Upper lobe of left lung (tissue), 4 donors: ENCODE data around the gene HAVCR1.

Experiments
- CTCF ChIP-seq, 6 experiments: fragments of 450-650 bp in 4 of 6; fragments of 200-600 bp in 2 of 6; sonication (generic) in 2 of 6; IDR thresholded peaks; one replicate each; pipeline ENCODE4 v1.5.1; 2016 to 2019; ENCODE audit warnings: antibody characterized with exemption in 6 of 6
- EP300 ChIP-seq, 4 donors: sonication (generic); formaldehyde crosslinking; IDR thresholded peaks; one replicate each; pipeline ENCODE4 v1.5.1; 2017; ENCODE audit warnings: antibody characterized with exemption in 4 of 4, control low read depth in 2 of 4

- no peak for TF ChIP-seq EP300 (IDR thresholded peaks at IDR 0.05)
- no peak for TF ChIP-seq CTCF (IDR thresholded peaks at IDR 0.05)
These were observed 27.9 kb upstream of the HAVCR1 start for GRCh38 chr5:157086751-157087359.
